HG03060 (cell line): Measurements from ENCODE around the gene FAM200B.

Experiments used
- ATAC-seq: cut with Tn5 transposase; IDR thresholded peaks from one replicate; pipeline ENCODE4 v1.9.1; 2021; ENCODE audit warnings: low read depth, moderate number of reproducible peaks; ENCODE audit not compliant: unreplicated experiment

FAM200B gene

GRCh38 chr4:15667006-15667405 is 14.6 kb upstream of the FAM200B start:
- no peak for ATAC-seq

- no peak for ATAC-seq
Measured at GRCh38 chr4:15668566-15669435, 12.8 kb upstream of the FAM200B start.

GRCh38 chr4:15670576-15670975 is 11.1 kb upstream of the FAM200B start:
- no peak for ATAC-seq

GRCh38 chr4:15672101-15672500 is 9.5 kb upstream of the FAM200B start:
- ATAC-seq, result no peak

- ATAC-seq, result no peak
Measured at GRCh38 chr4:15673337-15673736, 8.3 kb upstream of the FAM200B start.

GRCh38 chr4:15674046-15674445 is 7.6 kb upstream of the FAM200B start:
- no peak for ATAC-seq

GRCh38 chr4:15674926-15675325 is 6.7 kb upstream of the FAM200B start:
- ATAC-seq, result no peak

GRCh38 chr4:15675356-15675755 is 6.3 kb upstream of the FAM200B start:
- ATAC-seq, result no peak

GRCh38 chr4:15676039-15676438 is 5.6 kb upstream of the FAM200B start:
- no peak for ATAC-seq

GRCh38 chr4:15676899-15677298 is 4.7 kb upstream of the FAM200B start:
- no peak for ATAC-seq

- ATAC-seq, result no peak
Measured at GRCh38 chr4:15677507-15677988, 4.1 kb upstream of the FAM200B start.

GRCh38 chr4:15681067-15681371 is 608 bp upstream of the FAM200B start:
- no peak for ATAC-seq

- no peak for ATAC-seq
Measured at GRCh38 chr4:15682242-15683142, 865 bp downstream of the FAM200B start.

- no peak for ATAC-seq
Measured at GRCh38 chr4:15683143-15683495, 1.5 kb downstream of the FAM200B start.

- no peak for ATAC-seq
Measured at GRCh38 chr4:15684498-15684897, 2.9 kb downstream of the FAM200B start.

- ATAC-seq, result no peak
Measured at GRCh38 chr4:15688051-15688450, 6.4 kb downstream of the FAM200B start.

- no peak for ATAC-seq
Measured at GRCh38 chr4:15689540-15689939, 7.9 kb downstream of the FAM200B start.

GRCh38 chr4:15690020-15690809 is 8.6 kb downstream of the FAM200B start:
- ATAC-seq, result no peak

GRCh38 chr4:15691346-15692135 is 9.9 kb downstream of the FAM200B start:
- no peak for ATAC-seq

GRCh38 chr4:15692602-15693001 is 11.0 kb downstream of the FAM200B start:
- no peak for ATAC-seq
